ENCODE results near the gene TUBA3C.
"Not testable (repeated sequence)": the region's sequence is repeated elsewhere in the genome, so short reads cannot be mapped to it uniquely, and the experiment has no call there.

TUBA3C gene

GRCh38 chr13:19181621-19182485 is at the start of gene TUBA3C:
Gene TUBA3C (minus strand): TSS chr13:19181824. CDS start chr13:19181747, 77 bp downstream.
- no peak for DNase-seq

GRCh38 chr13:19207413-19207812 is 25.8 kb upstream of the TUBA3C start:
- DNase-seq = not testable (repeated sequence)

GRCh38 chr13:19192622-19193021 is 11.0 kb upstream of the TUBA3C start:
- not testable (repeated sequence) for DNase-seq

GRCh38 chr13:19189911-19190310 is 8.3 kb upstream of the TUBA3C start:
- DNase-seq = not testable (repeated sequence)

- DNase-seq = not testable (repeated sequence)
Observed at GRCh38 chr13:19189368-19189767, 7.7 kb upstream of the TUBA3C start.

- no peak for DNase-seq
Observed at GRCh38 chr13:19185865-19186645, 4.4 kb upstream of the TUBA3C start.

GRCh38 chr13:19185086-19185864 is 3.7 kb upstream of the TUBA3C start:
- DNase-seq = no peak

GRCh38 chr13:19184176-19184575 is 2.6 kb upstream of the TUBA3C start:
- no peak for DNase-seq

- no peak for DNase-seq
Observed at GRCh38 chr13:19183676-19184075, 2.1 kb upstream of the TUBA3C start.

- DNase-seq = no peak
Observed at GRCh38 chr13:19182536-19182935, 912 bp upstream of the TUBA3C start.

GRCh38 chr13:19181021-19181620 is 503 bp downstream of the TUBA3C start:
- no peak for DNase-seq

- no peak for DNase-seq
Observed at GRCh38 chr13:19179916-19180315, 1.7 kb downstream of the TUBA3C start.

GRCh38 chr13:19178901-19179593 is 2.6 kb downstream of the TUBA3C start:
- DNase-seq = no peak

GRCh38 chr13:19176981-19177776 is 4.4 kb downstream of the TUBA3C start:
- DNase-seq = not testable (repeated sequence)

GRCh38 chr13:19173752-19174151 is 7.9 kb downstream of the TUBA3C start:
- DNase-seq = no peak

- no peak for DNase-seq
Observed at GRCh38 chr13:19172647-19173030, 9.0 kb downstream of the TUBA3C start.

GRCh38 chr13:19172007-19172646 is 9.5 kb downstream of the TUBA3C start:
- no peak for DNase-seq

- no peak for DNase-seq
Observed at GRCh38 chr13:19171563-19171962, 10.1 kb downstream of the TUBA3C start.

- no peak for DNase-seq
Observed at GRCh38 chr13:19169991-19170390, 11.6 kb downstream of the TUBA3C start.

GRCh38 chr13:19169496-19169895 is 12.1 kb downstream of the TUBA3C start:
- DNase-seq = no peak

- DNase-seq = no peak
Observed at GRCh38 chr13:19161308-19161707, 20.3 kb downstream of the TUBA3C start.
